Activated CD4-positive, alpha-beta T cell treated with anti-CD3 and anti-CD28 coated beads, Interleukin-2, amount 10 ng/mL, durations not matched to agents 24 days and 14 days (primary cell): ENCODE measurements around the gene FAM81B. TPM values are rescaled to one million over a fixed set of nuclear protein-coding genes. Genes with fewer than 3 reads are reported as not detected.
"Not testable (repeated sequence)": the region's sequence is repeated elsewhere in the genome, so short reads cannot be mapped to it uniquely, and the experiment has no call there.

Source experiments
- DNase-seq: peaks from one replicate; pipeline ENCODE4 v3.0.0; 2022
- H3K27ac Mint-ChIP-seq: one replicate; pipeline ENCODE4 v1.8.0; 2022; ENCODE audit warnings: mild to moderate bottlenecking, mixed read lengths
- H3K27me3 Mint-ChIP-seq: one replicate; pipeline ENCODE4 v1.8.0; 2022; ENCODE audit warnings: mixed read lengths
- H3K36me3 Mint-ChIP-seq: one replicate; pipeline ENCODE4 v1.8.0; 2022; ENCODE audit warnings: low read depth, mild to moderate bottlenecking, mixed read lengths
- H3K4me1 Mint-ChIP-seq: one replicate; pipeline ENCODE4 v1.8.0; 2021; ENCODE audit warnings: mixed read lengths
- H3K4me3 Mint-ChIP-seq: one replicate; pipeline ENCODE4 v1.8.0; 2022; ENCODE audit warnings: mild to moderate bottlenecking, moderate library complexity, mixed read lengths
- H3K9me3 Mint-ChIP-seq: one replicate; pipeline ENCODE4 v1.8.0; 2021; ENCODE audit warnings: mixed read lengths
- intact Hi-C: fragments of 100-400 bp; cut with micrococcal nuclease; formaldehyde crosslinking; loops from one replicate; pipeline ENCODE4 v1.15.1; 2023
- total RNA-seq: library from RNA; stranded (reverse); gene quantifications from 2 replicates; pipeline ENCODE4 v1.2.3, GENCODE V29; 2022

Gene FAM81B
- total RNA-seq, 1 donor from 2014 or later, result not detected

- H3K27ac Mint-ChIP-seq, result no peak overlapping the region
- H3K4me3 Mint-ChIP-seq, result no peak overlapping the region
- H3K27me3 Mint-ChIP-seq, result no peaks in the 10 kb centered on the region
- no peaks in the 10 kb centered on the region for H3K4me1 Mint-ChIP-seq
- intact Hi-C loops, result no loop called here
- no peak for DNase-seq
- no peaks in the 10 kb centered on the region for H3K36me3 Mint-ChIP-seq
- H3K9me3 Mint-ChIP-seq, result peaks cover 7% of the 10 kb centered on the region
These were observed 11.0 kb upstream of the FAM81B start for GRCh38 chr5:95380103-95380628.

- H3K36me3 Mint-ChIP-seq, result no peaks in the 10 kb centered on the region
- H3K27ac Mint-ChIP-seq, result no peak overlapping the region
- no peaks in the 10 kb centered on the region for H3K27me3 Mint-ChIP-seq
- intact Hi-C loops, result no loop called here
- H3K4me3 Mint-ChIP-seq, result no peak overlapping the region
- peaks cover 7% of the 10 kb centered on the region for H3K9me3 Mint-ChIP-seq
- no peak for DNase-seq
- H3K4me1 Mint-ChIP-seq, result no peaks in the 10 kb centered on the region
These were observed 8.4 kb upstream of the FAM81B start for GRCh38 chr5:95382801-95383200.

- no peaks in the 10 kb centered on the region for H3K36me3 Mint-ChIP-seq
- H3K9me3 Mint-ChIP-seq, result peaks cover 6% of the 10 kb centered on the region
- DNase-seq, result no peak
- H3K4me3 Mint-ChIP-seq, result no peak overlapping the region
- H3K27ac Mint-ChIP-seq, result no peak overlapping the region
- no peaks in the 10 kb centered on the region for H3K4me1 Mint-ChIP-seq
- no peaks in the 10 kb centered on the region for H3K27me3 Mint-ChIP-seq
- intact Hi-C loops, result no loop called here
These were observed 6.5 kb upstream of the FAM81B start for GRCh38 chr5:95384485-95385213.

GRCh38 chr5:95385334-95385733 is 5.8 kb upstream of the FAM81B start:
- H3K27me3 Mint-ChIP-seq, result no peaks in the 10 kb centered on the region
- H3K4me3 Mint-ChIP-seq, result no peak overlapping the region
- no peak for DNase-seq
- no peaks in the 10 kb centered on the region for H3K9me3 Mint-ChIP-seq
- no peaks in the 10 kb centered on the region for H3K36me3 Mint-ChIP-seq
- intact Hi-C loops, result no loop called here
- no peaks in the 10 kb centered on the region for H3K4me1 Mint-ChIP-seq
- no peak overlapping the region for H3K27ac Mint-ChIP-seq

- H3K4me3 Mint-ChIP-seq, H3K27ac Mint-ChIP-seq, H3K36me3 Mint-ChIP-seq, H3K9me3 Mint-ChIP-seq, H3K27me3 Mint-ChIP-seq, intact Hi-C loops, DNase-seq, H3K4me1 Mint-ChIP-seq: not testable (repeated sequence)
These were observed 799 bp downstream of the FAM81B start for GRCh38 chr5:95391965-95392364.

GRCh38 chr5:95392593-95393182 is 1.5 kb downstream of the FAM81B start:
- Mint-ChIP-seq H3K27me3 (peaks cover 6% of the 10 kb centered on the region), H3K9me3 (no peaks in the 10 kb centered on the region), H3K4me1 (no peaks in the 10 kb centered on the region), H3K36me3 (no peaks in the 10 kb centered on the region), H3K4me3 (no peak overlapping the region), H3K27ac (no peak overlapping the region)
- intact Hi-C loops, result no loop called here
- no peak for DNase-seq

- no peaks in the 10 kb centered on the region for H3K4me1 Mint-ChIP-seq
- no peak overlapping the region for H3K4me3 Mint-ChIP-seq
- peaks cover 7% of the 10 kb centered on the region for H3K27me3 Mint-ChIP-seq
These were observed 2.1 kb downstream of the FAM81B start for GRCh38 chr5:95393279-95393678.

GRCh38 chr5:95398989-95399388 is 7.8 kb downstream of the FAM81B start:
- Mint-ChIP-seq H3K36me3 (no peaks in the 10 kb centered on the region), H3K27me3 (peaks cover 7% of the 10 kb centered on the region), H3K4me1 (no peaks in the 10 kb centered on the region), H3K4me3 (no peak overlapping the region), H3K9me3 (no peaks in the 10 kb centered on the region), H3K27ac (no peak overlapping the region)
- intact Hi-C loops, result no loop called here
- no peak for DNase-seq

More at GRCh38 chr5:95393279-95393678, 2.1 kb downstream of the FAM81B start:
- Mint-ChIP-seq H3K9me3 (no peaks in the 10 kb centered on the region), H3K36me3 (no peaks in the 10 kb centered on the region), H3K27ac (no peak overlapping the region)
- DNase-seq, result no peak
- intact Hi-C loops, result no loop called here

- intact Hi-C loops, result no loop called here
These were observed 10.5 kb downstream of the FAM81B start for GRCh38 chr5:95401626-95402025.

GRCh38 chr5:95403996-95404395 is 12.8 kb downstream of the FAM81B start:
- Mint-ChIP-seq H3K27ac (no peak overlapping the region), H3K27me3 (peaks cover 15% of the 10 kb centered on the region), H3K4me1 (no peaks in the 10 kb centered on the region), H3K9me3 (peaks cover 3% of the 10 kb centered on the region), H3K4me3 (no peak overlapping the region), H3K36me3 (no peaks in the 10 kb centered on the region)
- DNase-seq, result no peak
- intact Hi-C loops, result no loop called here

More at GRCh38 chr5:95401626-95402025, 10.5 kb downstream of the FAM81B start:
- Mint-ChIP-seq H3K27ac (no peak overlapping the region), H3K4me3 (no peak overlapping the region), H3K27me3 (peaks cover 9% of the 10 kb centered on the region), H3K36me3 (no peaks in the 10 kb centered on the region), H3K9me3 (no peaks in the 10 kb centered on the region), H3K4me1 (no peaks in the 10 kb centered on the region)
- no peak for DNase-seq

- H3K4me1 Mint-ChIP-seq, result no peaks in the 10 kb centered on the region
- H3K4me3 Mint-ChIP-seq, result no peak overlapping the region
- no peak overlapping the region for H3K27ac Mint-ChIP-seq
- peaks cover 15% of the 10 kb centered on the region for H3K27me3 Mint-ChIP-seq
- intact Hi-C loops, result no loop called here
- peaks cover 3% of the 10 kb centered on the region for H3K9me3 Mint-ChIP-seq
- DNase-seq, result no peak
- no peaks in the 10 kb centered on the region for H3K36me3 Mint-ChIP-seq
These were observed 15.4 kb downstream of the FAM81B start for GRCh38 chr5:95406426-95407090.

GRCh38 chr5:95410279-95410678 is 19.1 kb downstream of the FAM81B start:
- Mint-ChIP-seq H3K27me3 (peaks cover 14% of the 10 kb centered on the region), H3K27ac (no peak overlapping the region), H3K9me3 (peaks cover 3% of the 10 kb centered on the region), H3K36me3 (no peaks in the 10 kb centered on the region), H3K4me3 (no peak overlapping the region), H3K4me1 (no peaks in the 10 kb centered on the region)
- DNase-seq, result no peak
- intact Hi-C loops, result no loop called here

GRCh38 chr5:95411474-95411873 is 20.3 kb downstream of the FAM81B start:
- Mint-ChIP-seq H3K27ac (no peak overlapping the region), H3K27me3 (peaks cover 11% of the 10 kb centered on the region), H3K36me3 (no peaks in the 10 kb centered on the region), H3K9me3 (peaks cover 3% of the 10 kb centered on the region), H3K4me1 (no peaks in the 10 kb centered on the region), H3K4me3 (no peak overlapping the region)
- no peak for DNase-seq
- intact Hi-C loops, result no loop called here

GRCh38 chr5:95414451-95414850 is 23.3 kb downstream of the FAM81B start:
- Mint-ChIP-seq H3K27me3 (peaks cover 2% of the 10 kb centered on the region), H3K27ac (no peak overlapping the region), H3K36me3 (no peaks in the 10 kb centered on the region), H3K9me3 (no peaks in the 10 kb centered on the region), H3K4me3 (no peak overlapping the region), H3K4me1 (no peaks in the 10 kb centered on the region)
- DNase-seq, result no peak
- intact Hi-C loops, result no loop called here
